Suppressor macrophage (primary cell): ENCODE results near the gene BDNF.

Experiments
- DNase-seq, 4 experiments: peaks; one replicate each; pipeline ENCODE4 v3.0.0-alpha.2; 2020 to 2022

Gene BDNF

GRCh38 chr11:27625347-27625912, 74.8 kb downstream of the BDNF start:
- no peak for DNase-seq

GRCh38 chr11:27623945-27624523, 76.2 kb downstream of the BDNF start:
- no peak for DNase-seq

DNA sequence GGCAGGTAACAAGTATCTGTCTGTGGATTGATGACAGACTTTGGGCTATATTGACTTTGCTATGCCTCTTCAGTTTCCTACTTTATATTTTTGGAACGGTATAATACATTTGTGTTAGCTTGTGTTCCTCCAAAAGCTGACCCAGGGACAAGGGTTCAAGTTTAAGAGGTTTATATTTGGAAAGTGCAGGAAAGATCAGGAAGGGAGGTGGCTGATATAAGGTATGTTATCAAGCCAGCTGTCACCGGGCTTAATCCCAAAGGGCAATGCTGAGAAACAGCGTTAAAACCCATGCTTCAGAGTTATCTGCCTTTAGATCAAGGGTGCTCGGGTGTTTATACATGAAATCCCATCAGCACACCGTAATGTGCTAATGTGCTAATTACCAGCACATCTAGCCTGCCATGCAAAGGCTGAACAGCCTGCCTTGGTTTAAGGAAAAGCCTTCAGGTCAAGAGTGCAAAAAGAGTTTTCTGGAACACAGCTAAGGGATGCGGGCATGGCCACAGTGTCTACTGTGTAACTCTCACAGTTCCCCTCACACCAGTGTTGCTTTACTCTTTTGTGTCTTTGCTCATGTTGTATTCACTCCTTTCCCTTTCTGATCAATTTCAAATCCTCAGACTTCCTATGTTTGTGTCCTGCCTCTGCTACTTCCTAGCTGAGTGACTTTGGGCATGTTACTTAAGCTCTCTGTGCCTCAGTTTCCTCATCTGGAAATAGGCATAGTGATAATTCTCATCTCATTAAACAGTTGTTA, 77.5 kb downstream of the BDNF start:
- no peak for DNase-seq

- no peak for DNase-seq
These were observed 78.7 kb downstream of the BDNF start for GRCh38 chr11:27621405-27622161.

GRCh38 chr11:27619763-27620335, 80.4 kb downstream of the BDNF start:
- DNase-seq: no peak

GRCh38 chr11:27619039-27619574, 81.1 kb downstream of the BDNF start:
- no peak for DNase-seq

- DNase-seq: peak in 1 of 4 experiments; percentile 1
These were observed 81.9 kb downstream of the BDNF start for GRCh38 chr11:27618281-27618915.

DNA sequence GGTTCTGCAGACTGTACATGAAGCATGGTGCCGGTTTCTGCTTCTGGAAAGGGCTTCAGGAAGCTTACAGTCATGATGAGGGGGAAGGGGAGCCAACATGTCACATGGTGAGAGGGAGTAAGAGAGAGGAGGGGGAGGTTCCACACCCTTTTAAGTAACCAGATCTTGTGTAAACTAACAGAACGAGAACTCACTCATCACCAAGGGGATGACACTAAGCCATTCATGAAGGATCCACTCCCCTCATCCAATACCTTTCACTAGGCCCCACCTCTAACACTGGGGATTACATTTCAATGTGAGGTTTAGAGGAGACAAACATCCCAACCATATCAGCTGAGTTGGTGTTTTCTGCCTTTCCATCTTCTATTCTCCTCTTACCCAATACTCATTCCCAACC, 83.5 kb downstream of the BDNF start:
- no peak for DNase-seq

DNA sequence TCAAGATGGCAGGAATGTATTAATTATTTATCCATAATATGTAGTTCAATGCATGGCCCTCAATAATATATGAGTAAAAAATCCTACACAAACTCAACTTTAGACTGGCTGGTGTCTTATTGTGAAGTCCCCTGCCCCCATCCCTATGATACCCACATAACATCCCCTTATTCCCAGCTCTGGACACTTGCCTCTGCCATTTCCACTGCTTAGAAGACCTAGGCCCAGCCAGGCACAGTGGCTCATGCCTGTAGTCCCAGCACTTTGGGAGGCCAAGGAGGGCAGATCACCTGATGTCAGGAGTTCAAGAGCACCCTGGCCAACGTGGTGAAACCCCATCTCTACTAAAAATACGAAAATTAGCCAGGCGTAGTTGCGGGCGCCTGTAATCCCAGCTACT, 84.4 kb downstream of the BDNF start:
- no peak for DNase-seq

GRCh38 chr11:27614092-27614491, 86.2 kb downstream of the BDNF start:
- DNase-seq: no peak

- DNase-seq: no peak
These were observed 87.0 kb downstream of the BDNF start for GRCh38 chr11:27612932-27613880.

GRCh38 chr11:27611947-27612455, 88.3 kb downstream of the BDNF start:
- no peak for DNase-seq

GRCh38 chr11:27611390-27611789, 88.9 kb downstream of the BDNF start:
- DNase-seq: no peak

- DNase-seq: no peak
These were observed 89.3 kb downstream of the BDNF start for GRCh38 chr11:27610946-27611345.

GRCh38 chr11:27610280-27610679, 90.0 kb downstream of the BDNF start:
- DNase-seq: no peak

- no peak for DNase-seq
These were observed 91.3 kb downstream of the BDNF start for GRCh38 chr11:27608951-27609350.

DNA sequence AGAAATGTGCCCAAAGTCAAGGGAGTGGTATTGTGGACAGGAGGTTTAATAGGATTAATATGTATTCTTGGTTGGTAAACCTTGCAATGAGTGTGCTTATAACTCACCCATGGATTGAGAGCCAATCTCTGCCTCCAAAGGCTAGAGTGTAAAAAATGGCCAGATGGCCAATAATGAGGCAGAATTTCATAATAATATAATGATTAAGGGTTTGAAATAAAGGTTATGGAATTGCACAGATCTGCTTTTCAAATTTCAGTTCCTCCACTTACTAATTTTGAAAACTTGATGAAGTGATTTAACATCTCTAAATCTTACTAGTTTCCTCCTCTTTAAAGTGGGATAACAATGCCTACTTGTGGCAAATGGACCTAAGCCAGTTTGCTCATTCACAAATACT, 94.8 kb downstream of the BDNF start:
- no peak for DNase-seq
